Measurements from ENCODE around the gene SUGCT.

The SUGCT gene

GRCh38 chr7:40527723-40528122 is 392.9 kb downstream of the SUGCT start:
- no peak for DNase-seq (ENCODE audit: low read depth)

- DNase-seq (ENCODE audit: low read depth), result no peak
Observed at GRCh38 chr7:40530292-40530691, 395.5 kb downstream of the SUGCT start.

- no peak for DNase-seq (ENCODE audit: low read depth)
Observed at GRCh38 chr7:40531956-40532355, 397.2 kb downstream of the SUGCT start.

GRCh38 chr7:40535678-40536077 is 400.9 kb downstream of the SUGCT start:
- no peak for DNase-seq (ENCODE audit: low read depth)

GRCh38 chr7:40536421-40536820 is 401.6 kb downstream of the SUGCT start:
- DNase-seq (ENCODE audit: low read depth), result no peak

- no peak for DNase-seq (ENCODE audit: low read depth)
Observed at GRCh38 chr7:40538281-40538680, 403.5 kb downstream of the SUGCT start.

- no peak for DNase-seq (ENCODE audit: low read depth)
Observed at GRCh38 chr7:40541336-40541735, 406.5 kb downstream of the SUGCT start.

- DNase-seq (ENCODE audit: low read depth), result no peak
Observed at GRCh38 chr7:40542982-40543741, 408.4 kb downstream of the SUGCT start.

- no peak for DNase-seq (ENCODE audit: low read depth)
Observed at GRCh38 chr7:40544221-40544723, 409.5 kb downstream of the SUGCT start.

GRCh38 chr7:40544871-40545303 is 410.1 kb downstream of the SUGCT start:
- DNase-seq (ENCODE audit: low read depth), result no peak

GRCh38 chr7:40545739-40546138 is 410.9 kb downstream of the SUGCT start:
- no peak for DNase-seq (ENCODE audit: low read depth)

- DNase-seq (ENCODE audit: low read depth), result no peak
Observed at GRCh38 chr7:40546616-40547501, 412.1 kb downstream of the SUGCT start.

- DNase-seq (ENCODE audit: low read depth), result no peak
Observed at GRCh38 chr7:40549372-40550039, 414.7 kb downstream of the SUGCT start.

- DNase-seq (ENCODE audit: low read depth), result no peak
Observed at GRCh38 chr7:40551685-40552576, 417.1 kb downstream of the SUGCT start.

GRCh38 chr7:40560672-40561071 is 425.9 kb downstream of the SUGCT start:
- no peak for DNase-seq (ENCODE audit: low read depth)

GRCh38 chr7:40566879-40567278 is 432.1 kb downstream of the SUGCT start:
- no peak for DNase-seq (ENCODE audit: low read depth)

GRCh38 chr7:40569326-40569725 is 434.5 kb downstream of the SUGCT start:
- DNase-seq (ENCODE audit: low read depth), result no peak

- DNase-seq (ENCODE audit: low read depth), result no peak
Observed at GRCh38 chr7:40570223-40570622, 435.4 kb downstream of the SUGCT start.

GRCh38 chr7:40571796-40572195 is 437.0 kb downstream of the SUGCT start:
- DNase-seq (ENCODE audit: low read depth), result no peak

GRCh38 chr7:40572810-40573465 is 438.1 kb downstream of the SUGCT start:
- DNase-seq (ENCODE audit: low read depth), result no peak

GRCh38 chr7:40579401-40579800 is 444.6 kb downstream of the SUGCT start:
- no peak for DNase-seq (ENCODE audit: low read depth)

Measured in stimulated activated CD8-positive, alpha-beta memory T cell treated with anti-CD3 and anti-CD28 coated beads, Interleukin-15, amount 100 ng/mL, for 24 hours (primary cell).